HG02763 (cell line): ENCODE results near the gene ATP5PD.
"Not testable (repeated sequence)": the region's sequence is repeated elsewhere in the genome, so short reads cannot be mapped to it uniquely, and the experiment has no call there.

Experiments
- ATAC-seq: cut with Tn5 transposase; IDR thresholded peaks from one replicate; pipeline ENCODE4 v1.9.1; 2021; ENCODE audit warnings: mild to moderate bottlenecking, moderate library complexity; ENCODE audit not compliant: unreplicated experiment

Gene ATP5PD

GRCh38 chr17:75059369-75060345 is 12.9 kb upstream of the ATP5PD start:
- no peak for ATAC-seq

GRCh38 chr17:75051941-75052340 is 5.2 kb upstream of the ATP5PD start:
- ATAC-seq: no peak

GRCh38 chr17:75049706-75050105 is 2.9 kb upstream of the ATP5PD start:
- ATAC-seq: no peak

- ATAC-seq: no peak
Measured at GRCh38 chr17:75049057-75049456, 2.3 kb upstream of the ATP5PD start.

DNA sequence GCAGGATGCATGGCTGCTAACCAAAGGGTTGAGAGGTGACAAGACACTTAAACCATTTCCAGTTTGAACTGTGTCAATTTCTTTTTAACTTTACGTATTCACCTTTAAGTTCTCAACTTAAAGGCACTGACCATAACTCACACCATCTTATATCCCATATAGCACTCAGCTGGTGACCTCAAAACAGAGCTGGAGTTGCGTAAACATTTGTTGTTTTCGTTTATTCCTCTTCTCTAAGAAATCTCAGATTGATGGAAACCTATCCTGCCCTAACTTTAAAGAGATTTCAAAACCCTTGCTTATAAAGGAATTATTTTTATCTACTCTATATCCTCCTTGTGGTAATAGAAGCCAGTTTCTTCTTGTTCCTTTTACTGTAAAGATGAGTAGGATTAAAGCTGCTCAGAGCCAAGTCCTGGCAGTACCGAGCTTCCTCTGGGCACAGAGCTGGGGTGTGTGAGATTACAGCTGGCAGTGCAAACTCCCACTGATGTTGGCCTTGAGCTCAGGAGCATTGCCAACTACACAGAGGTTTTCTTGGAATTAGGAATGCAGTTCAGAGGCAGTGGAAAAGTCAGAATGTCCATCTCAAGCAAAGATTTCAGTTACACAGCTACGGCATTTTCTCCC is 1.6 kb upstream of the ATP5PD start:
- no peak for ATAC-seq

GRCh38 chr17:75047398-75048098 is 779 bp upstream of the ATP5PD start:
- peak; percentile 13 for ATAC-seq

- ATAC-seq: not testable (repeated sequence)
Measured at GRCh38 chr17:75045946-75046406, 793 bp downstream of the ATP5PD start.

DNA sequence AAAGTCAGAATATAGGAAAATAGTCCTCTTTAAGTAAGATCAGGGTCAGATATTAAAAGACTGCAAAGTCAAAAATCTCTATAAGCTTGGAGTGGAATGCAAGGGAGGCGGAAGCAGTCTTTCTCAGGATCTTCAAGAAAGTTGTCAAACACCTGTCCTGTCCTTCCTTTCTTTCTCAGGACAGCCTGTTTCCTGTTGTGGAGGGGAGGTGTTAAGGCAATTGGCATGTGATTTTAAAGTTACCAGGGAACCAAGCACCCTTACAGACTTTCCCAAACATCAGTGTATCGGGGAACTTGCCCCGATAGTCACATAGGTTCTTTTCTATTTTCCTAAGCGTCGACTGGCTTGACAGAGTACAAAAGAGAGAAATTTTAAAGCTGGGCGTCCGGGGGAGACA is 2.1 kb downstream of the ATP5PD start:
- no peak for ATAC-seq

- not testable (repeated sequence) for ATAC-seq
Measured at GRCh38 chr17:75043789-75044188, 3.0 kb downstream of the ATP5PD start.

GRCh38 chr17:75041656-75042280 is 5.0 kb downstream of the ATP5PD start:
- no peak for ATAC-seq

DNA sequence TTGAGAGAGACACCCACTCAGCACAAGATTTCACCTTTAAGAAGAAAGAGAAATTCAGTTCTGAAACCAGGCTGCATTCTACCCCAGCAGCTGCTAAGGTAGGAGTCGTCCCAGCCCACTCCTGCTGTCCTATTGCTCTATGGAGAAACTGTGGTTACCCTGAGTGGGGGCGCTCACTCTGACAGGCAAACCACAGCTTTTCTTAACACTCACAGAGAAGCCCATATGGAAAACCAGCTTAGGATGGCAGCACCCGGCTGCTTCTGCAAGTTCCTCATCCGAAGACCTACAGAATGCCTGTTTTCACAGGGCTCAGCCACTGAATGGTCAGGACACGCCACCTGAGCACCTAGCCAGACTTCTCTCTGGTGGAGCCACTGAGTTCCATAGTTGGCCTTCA is 7.5 kb downstream of the ATP5PD start:
- ATAC-seq: no peak

DNA sequence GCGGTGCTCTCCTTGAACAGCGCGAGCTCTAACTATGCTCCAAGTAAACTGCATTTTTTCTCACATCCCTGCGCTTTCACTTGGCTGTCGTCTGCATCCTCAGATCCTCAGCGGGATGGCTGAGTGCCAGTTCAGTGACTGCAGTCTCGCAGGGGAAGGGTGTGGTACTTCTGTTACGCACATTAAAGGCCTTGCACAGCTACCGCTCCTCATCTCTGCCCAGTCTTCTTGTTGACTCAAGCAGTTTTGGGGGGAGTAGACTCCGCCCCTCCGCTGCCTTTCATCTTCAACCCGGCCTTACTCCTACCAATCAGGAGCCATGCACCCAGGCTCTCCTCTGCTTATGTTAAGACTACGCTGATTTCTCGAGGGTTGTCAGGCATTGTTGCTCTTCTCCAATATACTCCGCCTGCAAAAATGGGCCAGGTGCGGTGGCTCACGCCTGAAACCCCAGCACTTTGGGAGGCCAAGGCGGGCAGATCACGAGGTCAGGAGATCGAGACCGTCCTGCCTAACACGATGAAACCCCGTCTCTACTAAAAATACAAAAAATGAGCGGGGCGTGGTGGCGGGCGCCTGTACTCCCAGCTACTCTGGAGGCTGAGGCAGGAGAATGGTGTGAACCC is 10.0 kb downstream of the ATP5PD start:
- ATAC-seq: no peak

GRCh38 chr17:75034236-75034908 is 12.4 kb downstream of the ATP5PD start:
- peak; percentile 59 for ATAC-seq

DNA sequence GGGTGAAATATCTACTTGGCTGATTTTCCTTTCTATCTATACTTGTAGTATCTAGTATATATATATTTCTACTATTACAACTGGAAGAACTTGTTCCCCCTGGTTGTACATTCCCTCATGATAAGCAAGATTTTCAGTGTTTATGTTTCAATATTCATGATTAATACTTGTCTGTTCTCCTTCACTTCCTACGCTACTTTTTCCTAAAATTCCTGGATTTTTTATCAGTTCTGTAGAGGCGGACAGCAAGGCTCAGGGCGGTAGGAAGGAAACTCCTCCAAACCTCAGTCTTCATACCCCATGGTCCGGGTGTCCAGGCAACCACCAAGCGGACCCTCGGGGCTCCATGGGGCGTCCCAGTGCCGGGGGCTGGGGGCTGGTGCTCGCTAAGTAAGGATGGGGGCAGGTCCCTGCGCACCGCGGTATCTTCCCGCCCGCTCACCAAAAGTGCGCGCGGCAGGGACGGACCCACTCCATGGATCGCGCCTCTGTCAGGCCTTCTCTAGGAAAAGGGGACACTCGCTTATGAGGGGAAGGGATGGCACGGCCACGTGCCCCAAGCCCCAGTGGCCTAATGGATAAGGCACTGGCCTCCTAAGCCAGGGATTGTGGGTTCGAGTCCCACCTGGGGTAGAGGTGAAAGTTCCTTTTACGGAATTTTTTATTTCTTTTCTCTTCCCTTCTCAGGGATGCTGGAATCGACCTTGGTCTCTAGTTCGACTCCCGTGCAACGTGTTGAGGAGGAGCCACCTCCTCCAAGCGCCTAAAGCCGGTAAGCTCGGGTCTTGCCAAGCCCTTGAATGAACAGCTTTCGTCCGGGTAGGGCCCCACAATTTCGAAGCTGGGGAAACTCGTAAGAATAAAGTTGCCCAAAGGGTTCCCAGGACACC is 13.2 kb downstream of the ATP5PD start:
- peak; percentile 49 for ATAC-seq

DNA sequence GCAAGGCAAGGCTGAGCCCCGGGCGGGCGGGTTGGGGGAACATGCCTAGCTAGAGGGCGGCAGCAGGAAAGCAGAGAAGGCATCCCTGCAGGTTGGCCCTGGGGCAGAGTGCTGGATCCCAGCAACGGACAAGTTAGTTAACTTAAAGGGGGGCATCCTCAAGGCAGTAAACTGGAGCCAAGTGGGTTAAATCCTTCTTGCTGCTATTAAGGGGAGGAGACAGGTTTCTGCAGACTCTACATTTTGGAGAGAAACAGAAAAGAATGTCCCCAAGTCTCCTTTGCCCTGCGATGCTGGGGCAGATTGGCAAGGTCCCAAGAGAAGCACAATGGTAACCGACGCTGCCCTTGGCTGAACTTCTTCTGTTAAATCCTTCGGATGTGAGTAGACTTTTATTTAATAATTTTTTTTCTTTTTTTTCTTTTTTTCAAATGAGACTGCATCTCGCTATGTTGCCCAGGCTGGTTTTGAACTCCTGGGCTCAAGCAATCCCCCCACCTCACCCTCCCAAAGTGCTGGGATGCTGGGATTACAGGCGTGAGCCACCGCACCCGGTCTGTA is 14.0 kb downstream of the ATP5PD start:
- no peak for ATAC-seq

DNA sequence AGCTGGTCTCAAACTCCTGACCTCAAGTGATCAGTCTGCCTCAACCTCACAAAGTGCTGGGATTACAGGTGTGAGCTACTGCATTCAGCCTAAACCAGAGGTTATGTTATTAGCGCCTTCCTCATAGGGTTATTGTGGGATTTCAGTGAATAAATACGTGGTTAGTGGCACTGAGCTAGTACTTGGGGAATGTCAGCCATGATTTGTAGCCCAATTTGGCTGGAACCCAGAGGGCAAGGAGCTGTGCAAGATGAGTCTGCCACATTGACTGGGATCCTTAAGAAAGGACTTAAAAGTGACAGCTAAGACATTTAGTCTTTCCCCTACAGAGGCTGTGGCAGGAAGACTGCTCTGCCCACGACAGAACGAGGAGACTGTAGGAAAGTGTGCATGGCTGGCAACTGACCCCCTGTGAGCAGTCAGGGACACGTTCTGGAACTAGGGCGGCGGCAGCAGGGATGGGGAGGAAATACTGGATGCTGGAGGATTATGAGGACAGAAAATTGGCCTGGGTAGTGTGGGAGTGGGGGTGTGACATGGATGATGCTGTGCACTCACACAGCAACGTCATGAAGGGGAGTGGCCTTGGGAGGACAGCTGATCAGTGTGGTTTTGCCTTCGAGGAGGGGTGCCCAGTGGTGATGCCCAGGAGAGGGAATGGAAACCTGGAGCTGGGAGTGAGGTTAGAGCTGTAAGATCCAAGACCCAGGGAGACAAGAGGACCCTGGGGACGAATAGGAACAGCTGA is 14.6 kb downstream of the ATP5PD start:
- ATAC-seq: no peak

DNA sequence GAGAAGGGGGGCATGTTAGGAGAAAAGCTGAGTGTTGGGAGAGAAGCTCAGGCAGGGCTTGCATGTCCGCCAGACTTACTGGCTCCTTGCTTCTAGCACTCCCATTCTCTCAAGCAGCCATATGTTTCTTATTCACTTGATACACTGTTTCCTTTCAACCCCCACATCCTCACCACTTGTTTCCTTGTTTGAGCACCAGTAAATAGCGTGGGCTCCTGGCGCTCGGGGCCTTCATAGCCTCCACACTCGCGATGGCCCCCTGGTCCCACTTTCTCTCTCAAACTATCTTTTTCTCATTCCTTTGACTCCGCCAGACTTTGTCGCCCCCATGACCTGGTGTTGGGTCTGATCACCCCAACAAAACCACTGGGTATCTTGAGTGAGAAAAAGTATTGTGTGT is 16.6 kb downstream of the ATP5PD start:
- no peak for ATAC-seq

DNA sequence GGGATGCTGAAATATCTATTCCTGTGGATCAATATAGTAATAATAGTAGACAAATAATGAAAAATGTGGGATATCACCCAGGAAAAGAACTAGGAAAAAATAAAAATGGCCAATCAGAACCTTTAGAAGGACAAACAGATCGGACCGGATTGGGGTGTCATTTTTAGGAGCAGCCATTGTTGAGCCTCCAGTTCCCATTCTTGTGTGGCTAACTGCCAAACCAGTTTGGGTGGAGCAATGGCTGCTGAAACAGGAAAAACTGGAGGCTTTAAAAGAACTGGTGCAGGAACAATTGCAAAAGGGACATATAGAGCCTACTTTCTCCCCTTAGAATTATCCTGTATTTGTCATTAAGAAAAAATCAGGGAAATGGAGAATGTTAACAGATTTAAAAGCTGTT is 20.1 kb downstream of the ATP5PD start:
- ATAC-seq: not testable (repeated sequence)
